H1 (cell line): ENCODE data around the gene HOXB3. TPM values are rescaled to one million over a fixed set of nuclear protein-coding genes. Genes with fewer than 3 reads are reported as not detected.

Source experiments
- EZH2 ChIP-seq: fragments of 200-600 bp; sonication (generic); IDR thresholded peaks from 2 replicates; pipeline ENCODE4 v1.7.1; 2012; ENCODE audit warnings: low read depth, mild to moderate bottlenecking, moderate library complexity, low read length, inconsistent platforms; ENCODE audit not compliant: severe bottlenecking
- POU5F1 ChIP-seq: IDR thresholded peaks from 2 replicates; pipeline ENCODE4 v1.6.1; 2011; ENCODE audit warnings: low read depth, mild to moderate bottlenecking, low read length, moderate library complexity
- RNF2 ChIP-seq: fragments of 200-900, 300-1000 bp; sonication (generic); IDR thresholded peaks from 2 replicates; pipeline ENCODE4 v1.7.1; 2016; ENCODE audit warnings: borderline replicate concordance, low read depth, mild to moderate bottlenecking, antibody characterized with exemption, low read length; ENCODE audit not compliant: poor library complexity, severe bottlenecking; ENCODE audit errors: missing control alignments
- SAP30 ChIP-seq: fragments of 300-600 bp; sonication (generic); IDR thresholded peaks from 2 replicates; pipeline ENCODE4 v1.7.1; 2012; ENCODE audit warnings: low read length, moderate library complexity, mild to moderate bottlenecking, inconsistent platforms; ENCODE audit not compliant: insufficient read depth, insufficient replicate concordance
- SP2 ChIP-seq: IDR thresholded peaks from 2 replicates; pipeline ENCODE4 v1.6.1; 2012; ENCODE audit warnings: mild to moderate bottlenecking, low read length, inconsistent platforms
- SUZ12 ChIP-seq: fragments of 200-600 bp; sonication (generic); IDR thresholded peaks from 2 replicates; pipeline ENCODE4 v1.6.1; 2012; ENCODE audit warnings: mild to moderate bottlenecking, inconsistent platforms, low read length, moderate library complexity, mixed read lengths
- polyA plus RNA-seq, 7 experiments: library from polyadenylated mRNA; depleted of rRNA in 3 of 7; stranded (reverse) in 5 of 7; unstranded in 2 of 7; fragments of >200 nt in 5 of 7; fragments of 200-250 nt in 2 of 7; gene quantifications; 1 replicate in 5 of 7; 2 replicates in 1 of 7; 4 replicates in 1 of 7; pipeline versions ENCODE4 v1.2.1 to v1.2.3, GENCODE V29; 2011 to 2013; ENCODE audit warnings: missing spikeins in 2 of 7, mixed read lengths in 2 of 7
- total RNA-seq: library from RNA; stranded (reverse); fragmentation: NEBNext Ultra II Directional; extraction: Animal tissue kit (Norgen Biotek cat#: 25700); gene quantifications from 2 replicates; pipeline ENCODE4 v1.2.1, GENCODE V29; 2021
- TF ChIP-seq, protein P1 (sequence below): fragments of 300-600 bp; sonication (generic); IDR thresholded peaks from 2 replicates; pipeline ENCODE4 v1.7.1; 2012; ENCODE audit warnings: low read length, moderate library complexity, mild to moderate bottlenecking, inconsistent platforms; ENCODE audit not compliant: insufficient replicate concordance

The HOXB3 gene
- total and polyA plus RNA-seq, 2 of the 8 experiments (the other 6 are each of a cell fraction or from before 2014, with no cell fraction given) = not detected

DNA sequence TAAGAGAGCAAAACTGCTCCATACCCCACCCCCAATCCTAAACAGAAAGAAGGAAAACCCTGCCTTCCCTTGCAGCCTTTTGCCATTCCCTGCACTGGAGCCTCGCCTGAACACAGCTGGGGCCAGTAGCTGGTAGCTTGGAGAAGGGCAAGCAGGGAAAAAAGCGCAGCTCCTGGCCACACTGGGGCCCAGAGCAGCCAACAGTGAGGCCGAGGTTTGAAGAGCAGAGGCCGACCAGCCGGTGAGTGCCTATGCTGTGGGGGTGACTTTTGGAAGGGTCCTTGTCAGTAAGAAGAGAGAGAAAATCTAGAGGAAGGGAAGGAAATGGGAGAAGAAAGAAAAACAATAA lies 39.3 kb upstream of the HOXB3 start (continued):
- TF ChIP-seq, protein P1, sequence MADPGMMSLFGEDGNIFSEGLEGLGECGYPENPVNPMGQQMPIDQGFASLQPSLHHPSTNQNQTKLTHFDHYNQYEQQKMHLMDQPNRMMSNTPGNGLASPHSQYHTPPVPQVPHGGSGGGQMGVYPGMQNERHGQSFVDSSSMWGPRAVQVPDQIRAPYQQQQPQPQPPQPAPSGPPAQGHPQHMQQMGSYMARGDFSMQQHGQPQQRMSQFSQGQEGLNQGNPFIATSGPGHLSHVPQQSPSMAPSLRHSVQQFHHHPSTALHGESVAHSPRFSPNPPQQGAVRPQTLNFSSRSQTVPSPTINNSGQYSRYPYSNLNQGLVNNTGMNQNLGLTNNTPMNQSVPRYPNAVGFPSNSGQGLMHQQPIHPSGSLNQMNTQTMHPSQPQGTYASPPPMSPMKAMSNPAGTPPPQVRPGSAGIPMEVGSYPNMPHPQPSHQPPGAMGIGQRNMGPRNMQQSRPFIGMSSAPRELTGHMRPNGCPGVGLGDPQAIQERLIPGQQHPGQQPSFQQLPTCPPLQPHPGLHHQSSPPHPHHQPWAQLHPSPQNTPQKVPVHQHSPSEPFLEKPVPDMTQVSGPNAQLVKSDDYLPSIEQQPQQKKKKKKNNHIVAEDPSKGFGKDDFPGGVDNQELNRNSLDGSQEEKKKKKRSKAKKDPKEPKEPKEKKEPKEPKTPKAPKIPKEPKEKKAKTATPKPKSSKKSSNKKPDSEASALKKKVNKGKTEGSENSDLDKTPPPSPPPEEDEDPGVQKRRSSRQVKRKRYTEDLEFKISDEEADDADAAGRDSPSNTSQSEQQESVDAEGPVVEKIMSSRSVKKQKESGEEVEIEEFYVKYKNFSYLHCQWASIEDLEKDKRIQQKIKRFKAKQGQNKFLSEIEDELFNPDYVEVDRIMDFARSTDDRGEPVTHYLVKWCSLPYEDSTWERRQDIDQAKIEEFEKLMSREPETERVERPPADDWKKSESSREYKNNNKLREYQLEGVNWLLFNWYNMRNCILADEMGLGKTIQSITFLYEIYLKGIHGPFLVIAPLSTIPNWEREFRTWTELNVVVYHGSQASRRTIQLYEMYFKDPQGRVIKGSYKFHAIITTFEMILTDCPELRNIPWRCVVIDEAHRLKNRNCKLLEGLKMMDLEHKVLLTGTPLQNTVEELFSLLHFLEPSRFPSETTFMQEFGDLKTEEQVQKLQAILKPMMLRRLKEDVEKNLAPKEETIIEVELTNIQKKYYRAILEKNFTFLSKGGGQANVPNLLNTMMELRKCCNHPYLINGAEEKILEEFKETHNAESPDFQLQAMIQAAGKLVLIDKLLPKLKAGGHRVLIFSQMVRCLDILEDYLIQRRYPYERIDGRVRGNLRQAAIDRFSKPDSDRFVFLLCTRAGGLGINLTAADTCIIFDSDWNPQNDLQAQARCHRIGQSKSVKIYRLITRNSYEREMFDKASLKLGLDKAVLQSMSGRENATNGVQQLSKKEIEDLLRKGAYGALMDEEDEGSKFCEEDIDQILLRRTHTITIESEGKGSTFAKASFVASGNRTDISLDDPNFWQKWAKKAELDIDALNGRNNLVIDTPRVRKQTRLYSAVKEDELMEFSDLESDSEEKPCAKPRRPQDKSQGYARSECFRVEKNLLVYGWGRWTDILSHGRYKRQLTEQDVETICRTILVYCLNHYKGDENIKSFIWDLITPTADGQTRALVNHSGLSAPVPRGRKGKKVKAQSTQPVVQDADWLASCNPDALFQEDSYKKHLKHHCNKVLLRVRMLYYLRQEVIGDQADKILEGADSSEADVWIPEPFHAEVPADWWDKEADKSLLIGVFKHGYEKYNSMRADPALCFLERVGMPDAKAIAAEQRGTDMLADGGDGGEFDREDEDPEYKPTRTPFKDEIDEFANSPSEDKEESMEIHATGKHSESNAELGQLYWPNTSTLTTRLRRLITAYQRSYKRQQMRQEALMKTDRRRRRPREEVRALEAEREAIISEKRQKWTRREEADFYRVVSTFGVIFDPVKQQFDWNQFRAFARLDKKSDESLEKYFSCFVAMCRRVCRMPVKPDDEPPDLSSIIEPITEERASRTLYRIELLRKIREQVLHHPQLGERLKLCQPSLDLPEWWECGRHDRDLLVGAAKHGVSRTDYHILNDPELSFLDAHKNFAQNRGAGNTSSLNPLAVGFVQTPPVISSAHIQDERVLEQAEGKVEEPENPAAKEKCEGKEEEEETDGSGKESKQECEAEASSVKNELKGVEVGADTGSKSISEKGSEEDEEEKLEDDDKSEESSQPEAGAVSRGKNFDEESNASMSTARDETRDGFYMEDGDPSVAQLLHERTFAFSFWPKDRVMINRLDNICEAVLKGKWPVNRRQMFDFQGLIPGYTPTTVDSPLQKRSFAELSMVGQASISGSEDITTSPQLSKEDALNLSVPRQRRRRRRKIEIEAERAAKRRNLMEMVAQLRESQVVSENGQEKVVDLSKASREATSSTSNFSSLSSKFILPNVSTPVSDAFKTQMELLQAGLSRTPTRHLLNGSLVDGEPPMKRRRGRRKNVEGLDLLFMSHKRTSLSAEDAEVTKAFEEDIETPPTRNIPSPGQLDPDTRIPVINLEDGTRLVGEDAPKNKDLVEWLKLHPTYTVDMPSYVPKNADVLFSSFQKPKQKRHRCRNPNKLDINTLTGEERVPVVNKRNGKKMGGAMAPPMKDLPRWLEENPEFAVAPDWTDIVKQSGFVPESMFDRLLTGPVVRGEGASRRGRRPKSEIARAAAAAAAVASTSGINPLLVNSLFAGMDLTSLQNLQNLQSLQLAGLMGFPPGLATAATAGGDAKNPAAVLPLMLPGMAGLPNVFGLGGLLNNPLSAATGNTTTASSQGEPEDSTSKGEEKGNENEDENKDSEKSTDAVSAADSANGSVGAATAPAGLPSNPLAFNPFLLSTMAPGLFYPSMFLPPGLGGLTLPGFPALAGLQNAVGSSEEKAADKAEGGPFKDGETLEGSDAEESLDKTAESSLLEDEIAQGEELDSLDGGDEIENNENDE = no peak
- no peak for TF ChIP-seq POU5F1
- peak; percentile 91 for TF ChIP-seq RNF2
- peak; percentile 74 for TF ChIP-seq EZH2
- no peak for TF ChIP-seq SAP30
- peak; percentile 59; the same call in 1 of the 2 replicates for TF ChIP-seq SUZ12
- no peak for TF ChIP-seq SP2
